ENCODE data around the gene BBS5. TPM values are rescaled to one million over a fixed set of nuclear protein-coding genes. Genes with fewer than 3 reads are reported as not detected.
"Not testable (repeated sequence)": the region's sequence is repeated elsewhere in the genome, so short reads cannot be mapped to it uniquely, and the experiment has no call there.

Gene BBS5
- polyA plus RNA-seq, 3 donors from 2014 or later = 0.51 to 0.69 TPM; not detected in 1

DNA sequence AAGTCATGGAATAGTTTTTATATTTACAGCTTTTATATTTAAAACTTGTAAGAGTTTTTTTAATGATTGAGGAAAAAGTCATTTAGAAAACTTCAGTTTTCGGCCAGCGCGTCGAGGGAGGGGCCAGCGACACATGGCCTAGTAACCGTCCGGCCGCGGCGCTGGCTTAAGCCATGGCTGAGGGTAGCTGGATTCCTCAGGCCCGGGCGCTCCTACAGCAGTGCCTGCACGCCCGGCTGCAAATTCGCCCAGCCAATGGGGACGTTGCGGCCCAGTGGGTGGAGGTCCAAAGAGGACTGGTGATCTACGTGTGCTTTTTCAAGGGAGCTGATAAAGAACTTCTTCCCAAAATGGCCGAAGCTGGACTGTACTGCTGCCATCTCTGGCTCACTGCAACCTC is 25.4 kb downstream of the BBS5 start:
- H3K4me3 Mint-ChIP-seq = no peak overlapping the region
- H3K36me3 Mint-ChIP-seq = peaks cover 4 to 10% (median 10%) of the 10 kb centered on the region in 3 donors
- H3K4me1 Mint-ChIP-seq = no peaks in the 10 kb centered on the region
- DNase-seq = no peak
- H3K9me3 Mint-ChIP-seq = no peaks in the 10 kb centered on the region
- no peak overlapping the region for H3K27ac Mint-ChIP-seq
- peaks cover 0 to 3% (median 0%) of the 10 kb centered on the region in 3 donors for H3K27me3 Mint-ChIP-seq (ENCODE audit: low read depth in 3 of 3)

DNA sequence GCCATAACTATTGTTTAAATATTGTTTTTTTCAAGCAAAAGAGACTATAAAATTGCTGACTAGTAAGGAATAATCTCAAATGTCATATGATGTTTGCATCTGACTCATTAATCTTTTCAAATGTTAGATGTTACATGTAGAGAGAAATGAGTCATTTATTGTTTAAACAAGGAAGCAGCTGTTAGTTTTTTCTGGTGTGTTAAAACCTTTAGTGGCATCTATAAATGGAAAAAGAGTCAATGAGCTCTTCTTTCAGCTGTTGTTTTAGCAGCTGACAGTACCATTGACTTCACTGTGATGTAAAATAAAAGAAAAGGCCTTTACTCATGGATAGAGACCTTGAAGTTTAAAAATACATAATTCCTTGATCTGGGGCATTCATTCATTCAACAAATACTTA is 28.4 kb downstream of the BBS5 start:
- Mint-ChIP-seq H3K36me3 (peaks cover 4 to 10% (median 10%) of the 10 kb centered on the region in 3 donors), H3K4me3 (no peak overlapping the region), H3K27ac (no peak overlapping the region), H3K27me3 (ENCODE audit: low read depth in 3 of 3) (peaks cover 0 to 3% (median 0%) of the 10 kb centered on the region in 3 donors), H3K9me3 (no peaks in the 10 kb centered on the region), H3K4me1 (no peaks in the 10 kb centered on the region)
- no peak for DNase-seq

DNA sequence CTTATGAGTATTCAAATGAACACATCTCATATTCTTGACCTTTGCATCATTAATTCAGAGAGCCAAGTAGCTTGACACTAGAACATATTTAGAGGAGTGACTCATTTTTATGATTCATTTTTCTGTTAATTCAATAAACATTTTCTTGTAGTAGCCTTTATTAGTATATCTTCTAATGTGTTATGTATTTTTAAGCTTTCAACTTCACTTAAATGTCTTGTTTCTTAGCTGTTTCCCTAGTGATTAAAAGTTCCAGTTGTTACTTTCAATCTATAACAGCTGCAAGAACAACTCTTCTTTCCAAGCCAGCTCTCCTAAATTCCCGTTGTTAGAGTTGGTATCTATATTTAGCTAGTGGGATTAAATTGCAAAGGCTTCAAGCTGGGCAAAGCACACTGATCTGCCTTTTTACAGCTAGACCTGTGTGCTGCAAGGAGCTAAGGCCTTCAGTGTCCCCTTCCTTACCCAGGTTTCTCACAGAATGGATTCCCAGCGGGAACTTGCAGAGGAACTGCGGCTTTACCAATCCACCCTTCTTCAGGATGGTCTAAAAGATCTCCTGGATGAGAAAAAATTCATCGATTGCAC is 30.1 kb downstream of the BBS5 start, which contains the start of gene KLHL41:
KLHL41 (plus strand) TSS at position 405 of the 588 bp plus-strand sequence; CDS start at position 482, 77 bp downstream.
- Mint-ChIP-seq H3K27me3 (ENCODE audit: low read depth in 3 of 3) (peaks cover 0 to 3% (median 0%) of the 10 kb centered on the region in 3 donors), H3K4me3 (no peak within 1 kb of the TSS), H3K9me3 (no peaks in the 10 kb centered on the region), H3K4me1 (no peaks in the 10 kb centered on the region), H3K36me3 (peaks cover 1 to 4% (median 4%) of the 10 kb centered on the region in 3 donors), H3K27ac (no peak within 1 kb of the TSS)
- no peak for DNase-seq

DNA sequence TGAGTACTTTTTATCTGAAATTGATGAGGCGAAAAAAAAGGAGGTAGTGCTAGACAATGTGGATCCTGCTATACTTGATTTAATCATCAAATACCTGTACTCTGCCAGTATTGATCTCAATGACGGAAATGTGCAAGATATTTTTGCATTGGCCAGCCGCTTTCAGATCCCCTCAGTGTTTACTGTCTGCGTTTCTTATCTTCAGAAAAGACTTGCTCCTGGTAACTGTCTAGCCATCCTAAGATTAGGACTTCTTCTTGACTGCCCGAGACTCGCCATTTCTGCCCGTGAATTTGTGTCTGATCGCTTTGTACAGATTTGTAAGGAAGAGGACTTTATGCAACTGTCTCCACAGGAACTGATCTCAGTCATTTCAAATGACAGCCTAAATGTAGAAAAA is 30.7 kb downstream of the BBS5 start:
- Mint-ChIP-seq H3K27me3 (ENCODE audit: low read depth in 3 of 3) (peaks cover 0 to 3% (median 0%) of the 10 kb centered on the region in 3 donors), H3K9me3 (no peaks in the 10 kb centered on the region), H3K4me3 (no peak overlapping the region), H3K36me3 (peaks cover 0 to 3% (median 3%) of the 10 kb centered on the region in 3 donors), H3K4me1 (no peaks in the 10 kb centered on the region), H3K27ac (no peak overlapping the region)
- DNase-seq = no peak

DNA sequence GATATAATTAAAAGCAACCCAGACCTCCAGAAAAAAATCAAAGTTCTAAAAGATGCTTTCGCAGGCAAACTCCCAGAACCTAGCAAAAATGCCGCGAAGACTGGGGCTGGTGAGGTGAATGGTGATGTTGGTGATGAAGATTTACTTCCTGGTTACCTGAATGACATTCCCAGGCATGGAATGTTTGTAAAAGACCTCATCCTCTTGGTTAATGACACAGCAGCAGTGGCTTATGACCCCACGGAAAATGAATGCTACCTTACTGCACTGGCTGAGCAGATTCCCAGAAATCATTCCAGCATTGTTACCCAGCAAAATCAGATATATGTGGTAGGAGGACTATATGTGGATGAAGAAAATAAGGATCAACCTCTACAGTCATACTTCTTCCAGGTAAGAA is 31.2 kb downstream of the BBS5 start:
- no peak for DNase-seq
- H3K27ac Mint-ChIP-seq = no peak overlapping the region
- H3K4me3 Mint-ChIP-seq = no peak overlapping the region
- H3K4me1 Mint-ChIP-seq = no peaks in the 10 kb centered on the region
- no peaks in the 10 kb centered on the region for H3K9me3 Mint-ChIP-seq
- peaks cover 0 to 3% (median 3%) of the 10 kb centered on the region in 3 donors for H3K36me3 Mint-ChIP-seq
- H3K27me3 Mint-ChIP-seq (ENCODE audit: low read depth in 3 of 3) = peaks cover 0 to 5% (median 0%) of the 10 kb centered on the region in 3 donors

DNA sequence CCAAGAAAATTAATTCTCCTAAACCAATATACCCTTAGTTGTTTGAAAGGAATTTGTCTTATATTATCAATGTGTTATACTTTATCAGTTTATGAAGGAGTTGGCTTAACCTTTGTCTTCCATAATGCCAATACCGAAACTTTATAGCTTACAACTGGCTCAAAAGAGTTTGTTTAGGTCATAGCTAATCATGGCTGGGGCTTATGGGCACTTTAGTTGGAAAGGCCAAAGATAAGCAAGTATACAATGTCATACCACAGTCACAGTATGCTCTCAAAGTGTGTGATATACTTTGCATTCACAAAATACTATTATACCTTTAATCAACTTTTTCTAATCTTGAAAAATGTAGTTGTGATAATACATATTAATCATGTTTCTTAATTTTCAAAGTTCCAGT is 32.5 kb downstream of the BBS5 start:
- H3K4me3 Mint-ChIP-seq = no peak overlapping the region
- H3K4me1 Mint-ChIP-seq = no peaks in the 10 kb centered on the region
- H3K27ac Mint-ChIP-seq = no peak overlapping the region
- peaks cover 0 to 5% (median 0%) of the 10 kb centered on the region in 3 donors for H3K27me3 Mint-ChIP-seq (ENCODE audit: low read depth in 3 of 3)
- no peaks in the 10 kb centered on the region for H3K9me3 Mint-ChIP-seq
- H3K36me3 Mint-ChIP-seq = peaks cover 0 to 3% (median 3%) of the 10 kb centered on the region in 3 donors
- DNase-seq = no peak

DNA sequence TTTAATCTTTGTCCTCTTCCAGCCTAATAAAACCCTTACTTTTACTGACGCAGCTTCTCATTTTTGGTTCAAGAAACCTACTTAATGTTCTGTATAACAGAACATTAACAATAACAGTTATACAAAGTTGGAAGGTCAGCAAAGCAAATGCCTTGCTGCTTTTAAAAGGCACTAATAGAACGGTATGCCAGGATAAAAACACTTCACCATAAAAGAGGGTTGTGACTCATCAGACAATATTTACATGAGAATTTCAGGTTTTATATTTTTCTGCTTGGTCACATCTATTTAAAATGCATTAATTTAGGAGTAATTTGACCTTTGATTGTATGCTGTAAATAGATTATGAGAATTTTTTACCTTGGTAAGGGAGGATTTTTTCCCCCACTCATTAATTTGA is 33.2 kb downstream of the BBS5 start:
- Mint-ChIP-seq H3K27ac (no peak overlapping the region), H3K27me3 (ENCODE audit: low read depth in 3 of 3) (peaks cover 0 to 8% (median 0%) of the 10 kb centered on the region in 3 donors), H3K4me3 (no peak overlapping the region), H3K4me1 (no peaks in the 10 kb centered on the region), H3K36me3 (no peaks in the 10 kb centered on the region), H3K9me3 (no peaks in the 10 kb centered on the region)
- DNase-seq = no peak

DNA sequence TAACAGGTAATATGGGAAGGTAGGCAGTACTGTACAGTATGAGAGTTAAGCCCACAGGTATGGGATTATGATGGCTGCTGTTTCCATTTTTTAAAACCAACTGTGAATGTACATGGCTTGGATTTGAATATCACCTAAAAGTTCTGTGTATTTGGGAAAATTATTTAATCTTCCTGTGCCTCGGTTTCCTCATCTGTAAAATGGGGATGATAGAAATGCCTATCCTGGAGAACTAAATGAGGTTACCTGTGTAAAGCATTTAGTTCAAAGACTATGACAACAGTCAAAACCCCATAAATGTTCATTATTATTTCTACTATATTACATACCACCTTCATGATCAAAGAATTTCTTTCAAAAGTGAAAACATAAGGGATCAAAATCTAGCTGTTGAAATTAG is 33.8 kb downstream of the BBS5 start:
- Mint-ChIP-seq H3K36me3 (no peaks in the 10 kb centered on the region), H3K27me3 (ENCODE audit: low read depth in 3 of 3) (peaks cover 0 to 5% (median 0%) of the 10 kb centered on the region in 3 donors), H3K9me3 (no peaks in the 10 kb centered on the region), H3K27ac (no peak overlapping the region), H3K4me1 (no peaks in the 10 kb centered on the region), H3K4me3 (no peak overlapping the region)
- DNase-seq = no peak

DNA sequence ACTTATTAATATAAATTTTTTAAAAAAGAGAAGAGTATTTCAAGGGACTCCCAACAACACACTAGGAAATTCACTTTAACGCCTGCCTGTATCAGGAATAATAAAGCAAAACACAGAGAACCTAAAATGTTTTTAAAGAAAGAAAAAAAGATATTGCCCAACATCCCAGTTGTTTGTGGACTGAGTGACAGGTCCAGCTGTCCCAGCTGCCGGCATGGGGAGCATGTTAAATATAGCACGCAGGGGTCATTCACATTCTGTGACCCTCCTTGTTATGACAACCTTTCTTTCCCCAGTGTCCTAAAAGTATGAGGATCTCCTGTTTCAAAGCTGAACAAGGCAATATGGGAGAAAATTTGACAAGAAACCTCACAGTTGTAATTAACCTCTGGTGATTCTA is 34.6 kb downstream of the BBS5 start:
- Mint-ChIP-seq H3K27ac (no peak overlapping the region), H3K4me1 (no peaks in the 10 kb centered on the region), H3K9me3 (no peaks in the 10 kb centered on the region), H3K27me3 (ENCODE audit: low read depth in 3 of 3) (peaks cover 0 to 5% (median 0%) of the 10 kb centered on the region in 3 donors), H3K4me3 (no peak overlapping the region), H3K36me3 (no peaks in the 10 kb centered on the region)
- DNase-seq = no peak

DNA sequence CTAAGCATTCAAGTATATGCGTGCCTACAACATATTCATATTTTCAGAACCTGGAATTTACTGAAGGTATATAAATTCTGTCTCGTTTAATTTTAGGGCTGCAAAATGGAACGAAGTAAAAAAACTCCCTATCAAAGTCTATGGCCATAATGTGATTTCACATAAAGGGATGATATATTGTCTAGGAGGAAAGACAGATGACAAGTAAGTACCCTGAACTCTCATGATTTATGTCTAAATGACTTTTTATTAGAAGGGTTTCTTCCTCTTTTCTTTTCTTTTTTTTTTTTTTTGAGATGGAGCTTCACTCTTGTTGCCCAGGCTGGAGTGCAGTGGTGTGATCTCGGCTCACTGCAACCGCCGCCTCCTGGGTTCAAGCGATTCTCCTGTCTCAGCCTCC is 35.5 kb downstream of the BBS5 start:
- DNase-seq; H3K9me3 Mint-ChIP-seq; H3K36me3 Mint-ChIP-seq; H3K27me3 Mint-ChIP-seq (ENCODE audit: low read depth in 3 of 3); H3K27ac Mint-ChIP-seq; H3K4me1 Mint-ChIP-seq; H3K4me3 Mint-ChIP-seq: not testable (repeated sequence)

DNA sequence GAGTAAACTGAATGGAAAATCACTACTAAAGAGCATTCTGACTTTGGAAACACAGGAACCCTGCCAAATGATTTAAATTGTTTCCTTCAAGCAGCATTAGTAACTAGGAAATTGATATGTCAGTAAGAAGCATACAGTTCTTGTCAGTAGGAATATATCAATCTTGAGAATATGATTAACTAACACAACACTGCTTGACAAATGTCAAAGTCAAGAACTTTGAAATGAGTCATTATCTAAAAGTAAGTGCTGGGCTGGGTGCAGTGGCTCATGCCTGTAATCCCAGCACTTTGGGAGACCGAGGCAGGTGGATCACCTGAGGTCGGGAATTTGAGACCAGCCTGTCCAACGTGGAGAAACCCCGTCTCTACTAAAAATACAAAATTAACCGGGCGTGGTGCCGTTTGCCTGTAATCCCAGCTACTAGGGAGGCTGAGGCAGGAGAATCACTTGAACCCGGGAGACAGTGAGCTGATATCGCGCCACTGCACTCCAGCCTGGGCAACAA is 37.2 kb downstream of the BBS5 start:
- H3K27ac Mint-ChIP-seq; H3K4me3 Mint-ChIP-seq; H3K27me3 Mint-ChIP-seq (ENCODE audit: low read depth in 3 of 3); H3K36me3 Mint-ChIP-seq; DNase-seq; H3K9me3 Mint-ChIP-seq; H3K4me1 Mint-ChIP-seq: not testable (repeated sequence)

DNA sequence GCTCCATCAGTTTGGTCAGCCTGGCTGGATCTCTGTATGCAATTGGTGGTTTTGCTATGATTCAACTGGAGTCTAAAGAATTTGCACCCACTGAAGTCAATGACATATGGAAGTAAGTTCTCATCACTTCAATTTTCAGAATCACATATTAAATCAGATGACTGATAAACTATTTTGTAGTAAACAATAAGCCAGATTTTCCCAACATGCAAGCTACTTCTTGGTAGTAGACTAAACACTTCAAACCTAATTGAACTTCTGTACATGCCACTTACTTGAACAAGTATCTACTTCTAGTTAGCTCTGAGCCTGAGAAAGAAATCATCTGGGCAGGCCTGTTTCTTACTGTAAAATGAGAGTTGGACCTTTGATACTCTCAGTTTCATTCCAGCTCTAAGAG is 41.6 kb downstream of the BBS5 start:
- Mint-ChIP-seq H3K4me3 (no peak overlapping the region), H3K27me3 (ENCODE audit: low read depth in 3 of 3) (peaks cover 0 to 3% (median 2%) of the 10 kb centered on the region in 3 donors), H3K36me3 (peaks cover 0 to 4% (median 0%) of the 10 kb centered on the region in 3 donors), H3K27ac (no peak overlapping the region), H3K9me3 (no peaks in the 10 kb centered on the region), H3K4me1 (no peaks in the 10 kb centered on the region)
- no peak for DNase-seq

DNA sequence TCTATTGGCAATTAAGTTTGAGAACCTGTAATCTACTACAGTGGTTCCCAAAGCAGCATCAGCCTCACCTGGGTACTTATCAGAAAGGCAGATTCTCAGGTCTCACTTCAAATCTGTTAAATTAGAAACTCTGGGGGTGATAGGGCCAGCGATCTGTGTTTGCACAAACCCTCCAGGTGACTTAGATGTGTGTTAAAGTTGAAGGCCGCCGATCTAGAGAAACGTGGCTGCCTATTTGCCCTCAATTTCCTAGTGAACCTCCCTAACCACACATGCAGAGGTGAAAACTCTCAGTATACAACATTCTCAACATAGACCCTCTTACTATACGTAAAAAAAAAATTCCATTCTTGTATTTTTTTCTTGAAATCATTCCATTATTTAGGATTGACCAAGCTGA is 44.4 kb downstream of the BBS5 start:
- no peaks in the 10 kb centered on the region for H3K4me1 Mint-ChIP-seq
- H3K27ac Mint-ChIP-seq = no peak overlapping the region
- H3K36me3 Mint-ChIP-seq = peaks cover 0 to 4% (median 0%) of the 10 kb centered on the region in 3 donors
- H3K27me3 Mint-ChIP-seq (ENCODE audit: low read depth in 3 of 3) = peaks cover 0 to 2% (median 0%) of the 10 kb centered on the region in 3 donors
- no peak for DNase-seq
- H3K9me3 Mint-ChIP-seq = no peaks in the 10 kb centered on the region
- no peak overlapping the region for H3K4me3 Mint-ChIP-seq

DNA sequence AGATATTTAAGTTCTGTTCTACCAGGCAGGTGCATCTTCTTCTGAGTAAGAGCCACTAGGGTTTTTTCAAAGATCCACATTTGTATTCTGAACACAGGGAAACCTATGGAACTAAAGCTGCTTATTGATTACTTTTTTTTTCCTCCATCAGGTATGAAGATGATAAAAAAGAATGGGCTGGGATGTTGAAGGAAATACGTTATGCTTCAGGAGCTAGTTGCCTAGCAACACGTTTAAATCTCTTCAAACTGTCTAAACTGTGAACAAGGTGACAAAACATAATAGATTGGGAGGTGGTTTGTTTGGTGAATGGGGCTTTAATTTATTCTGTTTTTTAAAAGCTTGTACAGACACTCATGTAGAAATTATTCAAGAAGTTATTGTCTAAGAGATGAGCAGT is 46.1 kb downstream of the BBS5 start:
- Mint-ChIP-seq H3K27me3 (ENCODE audit: low read depth in 3 of 3) (peaks cover 0 to 2% (median 0%) of the 10 kb centered on the region in 3 donors), H3K27ac (no peak overlapping the region), H3K36me3 (peaks cover 0 to 8% (median 6%) of the 10 kb centered on the region in 3 donors), H3K9me3 (no peaks in the 10 kb centered on the region), H3K4me3 (no peak overlapping the region), H3K4me1 (no peaks in the 10 kb centered on the region)
- no peak for DNase-seq

DNA sequence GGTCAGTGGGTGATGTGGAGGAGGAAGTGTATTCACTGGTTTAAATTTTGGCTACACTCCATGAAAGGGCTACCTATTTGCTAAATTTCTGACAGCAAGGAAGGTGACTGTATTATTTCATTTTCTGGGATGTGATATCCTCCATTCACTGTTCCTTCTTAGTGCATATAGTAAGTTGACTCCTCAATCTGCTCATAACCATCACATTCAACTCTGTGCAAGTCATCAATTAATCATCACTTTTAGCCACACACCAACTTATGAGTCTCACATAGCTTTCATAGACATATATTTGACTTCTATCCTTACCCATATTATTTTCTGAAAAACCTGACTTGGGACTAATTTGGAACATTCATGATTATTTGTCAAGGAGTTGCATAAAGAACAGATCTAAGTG is 47.2 kb downstream of the BBS5 start:
- Mint-ChIP-seq H3K9me3 (no peaks in the 10 kb centered on the region), H3K27ac (no peak overlapping the region), H3K27me3 (ENCODE audit: low read depth in 3 of 3) (peaks cover 0 to 2% (median 0%) of the 10 kb centered on the region in 3 donors), H3K36me3 (peaks cover 0 to 10% (median 8%) of the 10 kb centered on the region in 3 donors), H3K4me1 (no peaks in the 10 kb centered on the region), H3K4me3 (no peak overlapping the region)
- DNase-seq = no peak

Measured in immature natural killer cell (primary cell).